ENCODE results near the gene PCBP4.
A peak's percentile ranks its signal among the peaks of the same experiment; 100 is the strongest.

Gene PCBP4

GRCh38 chr3:51985063-51985462, 17.8 kb upstream of the PCBP4 start:
- no peak overlapping the region for H3K4me3 ChIP-seq (ENCODE audit: low read length)
- TF ChIP-seq CTCF (conservative IDR thresholded peaks at IDR 0.05; ENCODE audit: low read depth, low read length): no peak
- DNase-seq (ENCODE audit: low read depth): no peak

DNA sequence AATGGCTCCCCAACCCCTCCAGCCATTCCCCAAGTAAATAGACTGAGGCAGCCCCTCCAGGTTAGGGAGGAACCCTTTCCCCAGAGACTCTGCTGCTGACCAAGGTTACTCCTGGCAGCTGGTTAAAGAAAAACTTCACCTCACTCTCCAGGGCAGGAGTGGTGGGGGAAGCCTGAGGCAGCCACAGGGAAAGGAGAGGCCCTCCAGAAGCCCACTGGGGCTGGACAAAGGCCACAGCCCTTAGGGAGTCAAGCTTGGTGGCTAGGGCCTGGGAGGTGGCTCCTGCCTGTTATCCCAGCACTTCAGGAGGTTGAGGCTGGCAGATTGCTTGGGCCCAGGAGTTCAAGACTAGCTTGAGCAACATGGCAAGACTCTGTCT, 17.0 kb upstream of the PCBP4 start:
- H3K4me3 ChIP-seq (ENCODE audit: low read length): peak overlapping the region; percentile 44
- DNase-seq (ENCODE audit: low read depth): no peak
- no peak for TF ChIP-seq CTCF (conservative IDR thresholded peaks at IDR 0.05; ENCODE audit: low read depth, low read length)

DNA sequence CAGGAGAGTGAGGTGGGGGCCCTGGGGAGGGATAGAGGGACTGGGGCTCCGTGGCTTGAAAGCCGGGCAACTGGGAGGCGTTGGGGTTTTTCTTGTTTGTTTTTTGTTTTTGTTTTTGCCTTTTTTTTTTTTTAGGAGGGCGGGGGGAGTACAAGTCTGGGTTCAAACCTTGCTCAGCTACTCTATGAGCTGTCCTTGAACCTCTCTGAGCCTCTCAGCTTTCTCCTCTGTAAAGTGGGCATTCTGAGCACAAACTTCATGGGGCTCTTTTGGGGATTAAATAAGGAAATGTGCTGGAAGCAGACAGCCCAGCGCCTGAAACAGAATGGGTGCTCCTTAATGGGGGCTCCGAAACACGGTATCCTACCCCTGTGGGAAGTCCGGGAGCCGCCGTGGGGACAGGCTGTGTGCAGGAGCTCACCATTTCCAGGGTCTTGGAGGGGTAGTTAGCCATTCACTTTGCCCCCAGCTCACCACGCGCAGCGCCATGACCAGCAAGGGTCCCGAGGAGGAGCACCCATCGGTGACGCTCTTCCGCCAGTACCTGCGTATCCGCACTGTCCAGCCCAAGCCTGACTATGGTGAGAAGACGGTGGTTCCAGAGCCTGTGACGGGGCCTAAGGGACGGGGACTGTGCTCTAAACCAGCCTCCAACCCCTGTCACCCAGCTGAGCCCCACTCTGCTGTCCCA, 16.5 kb upstream of the PCBP4 start:
- no peak for TF ChIP-seq CTCF (conservative IDR thresholded peaks at IDR 0.05; ENCODE audit: low read depth, low read length)
- no peak for DNase-seq (ENCODE audit: low read depth)
- H3K4me3 ChIP-seq (ENCODE audit: low read length): peak overlapping the region; percentile 44

DNA sequence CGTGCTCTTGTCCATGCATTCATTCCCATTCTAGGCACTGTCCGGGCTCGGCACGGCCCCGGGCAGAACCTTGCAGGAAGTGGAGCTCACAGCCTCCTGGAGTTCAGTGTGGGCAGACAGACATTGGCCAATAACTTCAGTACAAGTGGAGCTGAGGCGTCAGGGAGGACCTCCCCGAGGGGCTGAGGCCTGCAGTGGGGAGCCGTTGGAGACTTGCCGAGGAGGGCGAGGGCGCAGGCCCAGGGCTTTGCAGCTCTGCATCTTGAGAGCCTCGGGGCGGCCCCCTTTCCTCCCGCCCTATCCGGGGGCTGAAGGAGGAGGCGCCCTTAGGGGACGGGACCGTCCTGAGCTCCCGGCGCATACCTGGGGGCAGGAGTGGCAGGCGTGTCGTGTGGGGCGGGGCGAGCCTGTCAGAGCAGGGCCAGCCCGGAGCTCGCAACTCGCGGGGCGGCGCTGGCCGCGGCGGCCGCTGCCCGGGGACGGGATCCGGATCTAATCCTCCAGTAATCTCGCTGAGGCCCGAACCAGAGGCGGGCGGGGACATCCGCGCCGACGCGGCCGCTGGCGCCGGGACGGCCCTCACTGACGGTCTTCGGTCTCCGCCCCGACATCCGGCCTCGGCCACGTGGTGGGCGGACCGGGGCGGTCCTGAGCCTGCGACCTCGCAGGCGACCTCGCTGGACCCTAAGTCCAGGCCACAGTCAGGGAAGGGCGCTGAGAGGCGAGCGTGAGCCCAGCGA, 15.8 kb upstream of the PCBP4 start, which contains the start of gene ACY1:
Gene ACY1 (plus strand): TSS at position 698 of the 740 bp plus-strand sequence. CDS start 530 bp downstream, outside the sequence.
- H3K4me3 ChIP-seq (ENCODE audit: low read length): peak within 1 kb of the TSS; percentile 49
- DNase-seq (ENCODE audit: low read depth): peak; percentile 78
- TF ChIP-seq CTCF (conservative IDR thresholded peaks at IDR 0.05; ENCODE audit: low read depth, low read length): no peak

DNA sequence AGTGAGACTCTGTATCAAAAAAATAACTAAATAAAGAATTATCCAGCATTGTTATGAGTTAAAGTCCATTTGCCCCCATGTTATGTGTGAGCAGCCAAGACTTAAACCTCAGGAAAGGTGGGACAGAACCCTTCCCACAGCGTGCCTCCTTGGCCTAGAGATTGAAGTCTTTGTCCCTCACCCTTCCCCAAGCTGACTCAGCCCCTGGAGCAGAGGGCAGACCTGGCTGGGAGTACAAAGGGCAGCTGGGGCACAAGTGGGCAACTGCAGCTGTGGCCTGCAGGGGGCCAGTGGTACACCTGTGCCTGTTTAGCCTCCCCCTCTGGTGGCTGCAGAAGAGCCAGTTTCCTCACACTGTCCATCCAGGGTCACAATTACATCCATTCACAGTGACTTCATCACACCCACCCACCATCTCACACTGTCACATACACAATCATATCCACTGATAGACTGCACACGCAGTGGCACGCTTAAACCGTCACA, 15.1 kb upstream of the PCBP4 start:
- TF ChIP-seq CTCF (conservative IDR thresholded peaks at IDR 0.05; ENCODE audit: low read depth, low read length): peak; percentile 73
- H3K4me3 ChIP-seq (ENCODE audit: low read length): peak overlapping the region; percentile 49
- no peak for DNase-seq (ENCODE audit: low read depth)

DNA sequence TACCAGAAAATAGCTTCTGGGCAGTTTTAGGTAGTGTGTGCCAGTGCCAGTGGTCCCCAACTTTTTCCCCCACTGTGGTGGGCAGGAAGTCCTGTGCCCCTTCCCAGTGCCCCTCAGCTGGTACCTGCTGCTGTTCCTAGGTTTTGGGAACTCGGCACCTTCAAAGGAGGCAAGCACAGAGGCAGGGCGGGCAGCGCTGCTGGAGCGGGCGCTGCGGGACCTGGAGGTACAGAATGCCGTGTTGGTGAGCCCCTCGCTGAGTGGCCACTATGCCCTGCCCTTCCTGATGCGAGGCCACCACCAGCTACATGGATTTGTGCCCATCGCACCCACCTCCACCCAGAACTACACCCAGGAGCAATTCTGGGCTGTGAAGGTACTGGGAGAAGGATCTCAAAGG, 13.0 kb upstream of the PCBP4 start:
- TF ChIP-seq CTCF (conservative IDR thresholded peaks at IDR 0.05; ENCODE audit: low read depth, low read length): no peak
- no peak overlapping the region for H3K4me3 ChIP-seq (ENCODE audit: low read length)
- DNase-seq (ENCODE audit: low read depth): no peak

GRCh38 chr3:51978143-51978502, 10.9 kb upstream of the PCBP4 start:
- no peak overlapping the region for H3K4me3 ChIP-seq (ENCODE audit: low read length)
- no peak for DNase-seq (ENCODE audit: low read depth)
- no peak for TF ChIP-seq CTCF (conservative IDR thresholded peaks at IDR 0.05; ENCODE audit: low read depth, low read length)
